HepG2 (cell line): ENCODE measurements around the gene ARHGAP23. TPM values are rescaled to one million over a fixed set of nuclear protein-coding genes. Genes with fewer than 3 reads are reported as not detected.

Experiments
- ATAC-seq: fragments of 200-7000 bp; cut with Tn5 transposase; 3 replicates; pipeline ENCODE4 v1.9.1; 2020; ENCODE audit warnings: mild to moderate bottlenecking, moderate library complexity
- BruUV-seq: library from RNA; stranded (reverse); fragments of 400-500 nt; replicated peaks from 2 replicates; lab custom pipeline; 2021; lab: Mats Ljungman, UMichigan
- CTCF ChIA-PET: fragments of 300-600 bp; formaldehyde crosslinking; extraction: SDS; loops from one replicate; lab custom pipeline; 2021; ENCODE audit warnings: low total read pairs, inconsistent platforms, low intra/inter-chr PET ratio; lab: Yijun Ruan, JAX
- POLR2A ChIA-PET: fragments of 350-600 bp; sonication (Branson Sonifier 250); formaldehyde crosslinking; loops from one replicate; lab custom pipeline; 2020; ENCODE audit warnings: antibody characterized with exemption, inconsistent platforms; lab: Yijun Ruan, JAX
- DNase-seq: peaks from one replicate; pipeline ENCODE4 v3.0.0-alpha.2; 2015; ENCODE audit warnings: low spot score
- FAIRE-seq: peaks from 3 replicates; lab custom pipeline; 2011; peaks lifted over from hg19 to GRCh38; lab: Jason Lieb, UNC
- H2AFZ ChIP-seq: one replicate; pipeline ENCODE4 v1.6.1; 2011; ENCODE audit warnings: low read length, inconsistent platforms
- H3K27ac ChIP-seq: fragments of 300-600 bp; 3 replicates; pipeline ENCODE4 v1.8.0; 2011; ENCODE audit warnings: mixed run types, mild to moderate bottlenecking, mixed read lengths, low read length, inconsistent platforms; ENCODE audit not compliant: insufficient read depth; ENCODE audit errors: extremely low read length
- H3K27me3 ChIP-seq, 2 experiments: fragments of 200-600 bp in 1 of 2; 2 replicates in 1 of 2; 3 replicates in 1 of 2; pipeline versions ENCODE4 v1.6.0 to v1.8.0; 2011; ENCODE audit warnings: low read length in 2 of 2, mild to moderate bottlenecking in 2 of 2, moderate library complexity in 2 of 2, inconsistent platforms in 1 of 2; ENCODE audit not compliant: insufficient read depth in 2 of 2, control insufficient read depth in 1 of 2
- H3K36me3 ChIP-seq, 2 experiments: fragments of 200-600 bp in 1 of 2; replicated peaks in 1 of 2; 2 replicates in 1 of 2; 3 replicates in 1 of 2; pipeline versions ENCODE4 v1.5.1 to v1.8.0; 2011; ENCODE audit warnings: low read length in 2 of 2, inconsistent platforms in 1 of 2; ENCODE audit not compliant: insufficient read depth in 2 of 2, control insufficient read depth in 1 of 2
- H3K4me1 ChIP-seq: 2 replicates; pipeline ENCODE4 v1.5.1; 2012; ENCODE audit warnings: low read length, inconsistent platforms; ENCODE audit not compliant: insufficient read depth
- H3K4me2 ChIP-seq: 2 replicates; pipeline ENCODE4 v1.6.0; 2011; ENCODE audit warnings: low read depth, low read length, inconsistent platforms
- H3K4me3 ChIP-seq, 3 experiments: fragments of 200-600 bp in 1 of 3; sonication (generic), shearing (Covaris generic) in 1 of 3; replicated peaks in 1 of 3; 2 replicates each; pipeline ENCODE4 v1.5.1; 2011 to 2016; ENCODE audit warnings: low read length in 3 of 3, inconsistent platforms in 2 of 3, low read depth in 2 of 3, mild to moderate bottlenecking in 2 of 3, control low read depth in 1 of 3, mixed read lengths in 1 of 3; ENCODE audit not compliant: insufficient read depth in 1 of 3
- H3K79me2 ChIP-seq: one replicate; pipeline ENCODE4 v1.6.1; 2011; ENCODE audit warnings: low read length, inconsistent platforms; ENCODE audit not compliant: insufficient read depth
- H3K9ac ChIP-seq: 2 replicates; pipeline ENCODE4 v1.6.0; 2011; ENCODE audit warnings: mild to moderate bottlenecking, low read depth, low read length, inconsistent platforms; ENCODE audit not compliant: insufficient read depth
- H3K9me3 ChIP-seq: 2 replicates; pipeline ENCODE4 v1.5.1; 2012; ENCODE audit warnings: mild to moderate bottlenecking, low read length
- H4K20me1 ChIP-seq: 2 replicates; pipeline ENCODE4 v1.6.0; 2011; ENCODE audit warnings: inconsistent platforms, mild to moderate bottlenecking, low read length, moderate library complexity; ENCODE audit not compliant: insufficient read depth
- ATF6 ChIP-seq: sonication (generic); formaldehyde crosslinking; conservative IDR thresholded peaks from 2 replicates; pipeline ENCODE4 v1.4.0; 2020; ENCODE audit warnings: missing genetic modification reagents
- CEBPB ChIP-seq: IDR thresholded peaks from 2 replicates; pipeline ENCODE4 v1.6.1; 2011; ENCODE audit warnings: low read depth, low read length, improper control_type of control experiment, borderline replicate concordance
- FIP1L1 ChIP-seq: fragments of 200-400 bp; formaldehyde crosslinking; IDR thresholded peaks from 2 replicates; pipeline ENCODE4 v1.6.1; 2018; ENCODE audit warnings: low read depth, mild to moderate bottlenecking, low read length, moderate library complexity, borderline replicate concordance; ENCODE audit not compliant: insufficient read depth
- GLI4 ChIP-seq: sonication (generic); formaldehyde crosslinking; IDR thresholded peaks from 2 replicates; pipeline ENCODE4 v1.5.1; 2020; ENCODE audit warnings: missing genetic modification reagents, mild to moderate bottlenecking, moderate library complexity, borderline replicate concordance
- HNRNPH1 ChIP-seq: fragments of 200-400 bp; formaldehyde crosslinking; optimal IDR thresholded peaks from 2 replicates; pipeline ENCODE3; 2017; ENCODE audit warnings: mild to moderate bottlenecking, low read depth, low read length
- REXO4 ChIP-seq: sonication (generic); formaldehyde crosslinking; IDR thresholded peaks from 2 replicates; pipeline ENCODE4 v1.8.0; 2022; ENCODE audit warnings: missing genetic modification reagents, mild to moderate bottlenecking, borderline replicate concordance
- SP2 ChIP-seq: sonication (generic); formaldehyde crosslinking; IDR thresholded peaks from 2 replicates; pipeline ENCODE4 v1.5.1; 2020; ENCODE audit warnings: mild to moderate bottlenecking, missing genetic modification reagents
- ZFAT ChIP-seq: sonication (generic); formaldehyde crosslinking; conservative IDR thresholded peaks from 2 replicates; pipeline ENCODE4 v1.8.1; 2023; ENCODE audit warnings: missing genetic modification reagents, inconsistent platforms
- ZNF256 ChIP-seq: sonication (generic); formaldehyde crosslinking; conservative IDR thresholded peaks from 2 replicates; pipeline ENCODE4 v1.4.0; 2020; ENCODE audit warnings: missing genetic modification reagents
- ZNF292 ChIP-seq: sonication (generic); formaldehyde crosslinking; IDR thresholded peaks from 2 replicates; pipeline ENCODE4 v1.8.1; 2022; ENCODE audit warnings: mild to moderate bottlenecking, low read depth, missing genetic modification reagents, borderline replicate concordance
- ZNF704 ChIP-seq: sonication (generic); formaldehyde crosslinking; IDR thresholded peaks from 2 replicates; pipeline ENCODE4 v1.8.1; 2023; ENCODE audit warnings: mild to moderate bottlenecking, inconsistent platforms, moderate library complexity, missing genetic modification reagents, borderline replicate concordance
- WGBS: methylation state at CpG from one replicate; pipeline ENCODE4 v1.1.6; 2017; ENCODE audit warnings: low lambda C conversion rate; 5-methylcytosine and 5-hydroxymethylcytosine counted together
- in situ Hi-C: cut with HindIII; loops from 2 replicates; pipeline ENCODE4 v1.10.0; 2017; ENCODE audit warnings: low pct_unique_long_range_greater_than_20kb; ENCODE audit not compliant: extremely low pct_ligation_motif_present
- intact Hi-C: fragments of 100-400 bp; cut with micrococcal nuclease; formaldehyde crosslinking; loops from one replicate; pipeline ENCODE4 v1.10.0; 2022; ENCODE audit not compliant: unreplicated experiment
- polyA plus RNA-seq, 8 experiments: library from polyadenylated mRNA; depleted of rRNA in 3 of 8; stranded (reverse) in 7 of 8; unstranded in 1 of 8; fragments of >200 nt; fragmentation: Illumina TruSeq in 4 of 8; extraction: Trizol in 4 of 8; gene quantifications; 2 replicates each; pipeline versions ENCODE4 v1.2.1 to v1.2.3, GENCODE V29; 2011 to 2016; ENCODE audit warnings: low read depth in 4 of 8, missing spikeins in 1 of 8, mixed read lengths in 1 of 8; ENCODE audit not compliant: insufficient read depth in 1 of 8
- total RNA-seq, 5 experiments: library from RNA; depleted of rRNA; stranded (reverse); fragments of >200 nt; fragmentation: Illumina TruSeq; extraction: Trizol; gene quantifications; 2 replicates each; pipeline ENCODE4 v1.2.3, GENCODE V29; 2016; ENCODE audit warnings: low read depth in 1 of 5
- TF ChIP-seq, protein P1 (sequence below): sonication (generic); IDR thresholded peaks from 2 replicates; pipeline ENCODE4 v1.6.1; 2016; ENCODE audit warnings: low read depth, borderline replicate concordance
- TF ChIP-seq, protein P2 (sequence below): sonication (generic); formaldehyde crosslinking; IDR thresholded peaks from 2 replicates; pipeline ENCODE4 v1.4.0; 2020; ENCODE audit warnings: mild to moderate bottlenecking, missing genetic modification reagents
- TF ChIP-seq, protein P3 (sequence below): sonication (generic); formaldehyde crosslinking; IDR thresholded peaks from 2 replicates; pipeline ENCODE4 v1.5.0; 2020; ENCODE audit warnings: missing genetic modification reagents, mild to moderate bottlenecking, borderline replicate concordance

The ARHGAP23 gene
- total and polyA plus RNA-seq, 2 of the 13 experiments (the other 11 are each of a cell fraction or from before 2014, with no cell fraction given): 0.03 TPM; not detected in 1

DNA sequence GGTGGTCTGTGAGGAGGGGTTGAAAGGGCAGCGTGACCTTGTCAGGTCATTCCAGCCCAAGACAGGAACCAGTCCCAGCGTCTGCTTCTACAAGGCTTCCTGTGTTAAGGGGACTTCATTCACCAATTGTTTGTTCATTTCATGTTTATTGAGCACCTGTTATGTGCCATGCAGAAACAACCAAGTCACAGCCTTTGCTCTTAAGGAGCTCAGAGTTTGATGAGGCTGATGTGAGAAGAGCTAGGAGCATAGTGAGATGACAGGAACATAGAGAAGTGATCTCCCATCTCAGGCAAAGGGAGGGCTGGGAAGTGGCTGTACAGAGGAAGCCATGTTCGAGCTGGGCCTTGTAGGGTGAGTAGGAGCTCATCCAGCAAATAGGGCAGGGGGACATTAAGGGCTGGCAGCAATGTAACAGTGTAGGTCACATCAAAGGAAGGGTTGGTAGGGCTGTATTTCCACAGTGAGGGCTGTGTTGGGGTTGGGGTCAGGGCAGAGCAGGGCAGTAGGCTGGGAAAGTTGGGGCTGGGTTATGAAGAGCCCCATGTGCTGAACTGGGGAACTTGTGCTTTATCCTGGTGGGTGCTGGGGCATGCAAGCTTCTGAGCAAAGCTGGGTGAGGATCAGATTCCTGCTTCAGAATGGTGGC, 79.8 kb downstream of the ARHGAP23 start:
- H3K79me2 ChIP-seq: no peaks in the 10 kb centered on the region
- no peaks in the 10 kb centered on the region for H3K9me3 ChIP-seq
- ATAC-seq (no peak), FAIRE-seq (no peak), DNase-seq (peak; percentile 39)
- no peak overlapping the region for H3K4me2 ChIP-seq
- ChIA-PET POLR2A (no interaction called here), CTCF (interaction anchor here (0.9 kb wide), 1 partner anchor 16 kb away, joined by 3 read pairs; no protein-coding TSS in a partner anchor)
- in situ Hi-C loops: no loop called here
- H3K4me1 ChIP-seq: peaks cover 25% of the 10 kb centered on the region
- H3K27me3 ChIP-seq: peaks cover 9 to 82% of the 10 kb centered on the region in 2 experiments; a peak in 4 of 5 replicates
- TF ChIP-seq FIP1L1 (no peak), ATF6 (no peak), SP2 (CRISPR knock-in tag) (no peak), REXO4 (no peak), ZFAT (CRISPR knock-in tag) (no peak), ZNF256 (CRISPR knock-in tag) (no peak), CEBPB (no peak), ZNF292 (CRISPR knock-in tag) (no peak), ZNF704 (CRISPR knock-in tag) (no peak), HNRNPH1 (no peak), GLI4 (CRISPR knock-in tag) (no peak)
- TF ChIP-seq, protein P1, sequence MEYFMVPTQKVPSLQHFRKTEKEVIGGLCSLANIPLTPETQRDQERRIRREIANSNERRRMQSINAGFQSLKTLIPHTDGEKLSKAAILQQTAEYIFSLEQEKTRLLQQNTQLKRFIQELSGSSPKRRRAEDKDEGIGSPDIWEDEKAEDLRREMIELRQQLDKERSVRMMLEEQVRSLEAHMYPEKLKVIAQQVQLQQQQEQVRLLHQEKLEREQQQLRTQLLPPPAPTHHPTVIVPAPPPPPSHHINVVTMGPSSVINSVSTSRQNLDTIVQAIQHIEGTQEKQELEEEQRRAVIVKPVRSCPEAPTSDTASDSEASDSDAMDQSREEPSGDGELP: no peak
- TF ChIP-seq, protein P2, sequence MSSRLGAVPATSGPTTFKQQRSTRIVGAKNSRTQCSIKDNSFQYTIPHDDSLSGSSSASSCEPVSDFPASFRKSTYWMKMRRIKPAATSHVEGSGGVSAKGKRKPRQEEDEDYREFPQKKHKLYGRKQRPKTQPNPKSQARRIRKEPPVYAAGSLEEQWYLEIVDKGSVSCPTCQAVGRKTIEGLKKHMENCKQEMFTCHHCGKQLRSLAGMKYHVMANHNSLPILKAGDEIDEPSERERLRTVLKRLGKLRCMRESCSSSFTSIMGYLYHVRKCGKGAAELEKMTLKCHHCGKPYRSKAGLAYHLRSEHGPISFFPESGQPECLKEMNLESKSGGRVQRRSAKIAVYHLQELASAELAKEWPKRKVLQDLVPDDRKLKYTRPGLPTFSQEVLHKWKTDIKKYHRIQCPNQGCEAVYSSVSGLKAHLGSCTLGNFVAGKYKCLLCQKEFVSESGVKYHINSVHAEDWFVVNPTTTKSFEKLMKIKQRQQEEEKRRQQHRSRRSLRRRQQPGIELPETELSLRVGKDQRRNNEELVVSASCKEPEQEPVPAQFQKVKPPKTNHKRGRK (CRISPR knock-in tag): no peak
- TF ChIP-seq, protein P3, sequence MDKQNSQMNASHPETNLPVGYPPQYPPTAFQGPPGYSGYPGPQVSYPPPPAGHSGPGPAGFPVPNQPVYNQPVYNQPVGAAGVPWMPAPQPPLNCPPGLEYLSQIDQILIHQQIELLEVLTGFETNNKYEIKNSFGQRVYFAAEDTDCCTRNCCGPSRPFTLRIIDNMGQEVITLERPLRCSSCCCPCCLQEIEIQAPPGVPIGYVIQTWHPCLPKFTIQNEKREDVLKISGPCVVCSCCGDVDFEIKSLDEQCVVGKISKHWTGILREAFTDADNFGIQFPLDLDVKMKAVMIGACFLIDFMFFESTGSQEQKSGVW (CRISPR knock-in tag): no peak
- H2AFZ ChIP-seq: no peak overlapping the region
- 5% methylated on average over 3 of the region's 3 CpGs for WGBS
- H4K20me1 ChIP-seq: no peaks in the 10 kb centered on the region
- H3K9ac ChIP-seq: no peak overlapping the region
- no peak overlapping the region for H3K4me3 ChIP-seq
- H3K27ac ChIP-seq: no peak overlapping the region
- intact Hi-C loops: loop anchor here (5.0 kb wide), 1 partner anchor 159 kb away; no protein-coding TSS in a partner anchor
- no peaks in the 10 kb centered on the region for H3K36me3 ChIP-seq
- no TSS peak for BruUV-seq
